ENCODE data around the gene NRG2. TPM values are rescaled to one million over a fixed set of nuclear protein-coding genes. Genes with fewer than 3 reads are reported as not detected.

NRG2 gene
- total RNA-seq, 2 donors from 2014 or later: not detected

- DNase-seq (ENCODE audit: low spot score): no peak
- ATAC-seq: no peak
- Mint-ChIP-seq H3K4me1 (ENCODE audit: low read depth in 2 of 2) (no peaks in the 10 kb centered on the region), H3K4me3 (no peak overlapping the region), H3K27me3 (peaks cover 4 to 12% of the 10 kb centered on the region in 2 donors), H3K9me3 (no peaks in the 10 kb centered on the region), H3K36me3 (no peaks in the 10 kb centered on the region), H3K27ac (no peak overlapping the region)
These were observed 29.6 kb downstream of the NRG2 start for GRCh38 chr5:140013536-140013935.

DNA sequence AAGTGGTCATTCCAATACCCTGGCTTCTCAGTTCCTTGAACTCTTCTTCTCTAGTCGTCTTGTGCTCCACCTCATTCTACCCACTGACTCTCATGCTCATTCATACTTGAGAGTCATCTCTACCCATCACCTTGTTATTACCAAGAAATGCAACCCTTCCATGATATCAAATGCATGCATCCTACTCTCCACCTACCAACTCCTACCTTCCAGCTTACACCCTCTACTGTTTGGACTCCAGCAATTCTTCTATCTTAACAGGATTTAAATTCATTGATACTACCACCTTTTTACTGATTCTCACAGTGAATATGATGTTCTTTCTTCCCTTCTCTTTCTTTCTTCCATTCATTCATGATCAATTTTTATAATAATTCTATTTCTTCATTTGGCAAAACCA lies 30.7 kb downstream of the NRG2 start:
- Mint-ChIP-seq H3K36me3 (no peaks in the 10 kb centered on the region), H3K27me3 (peaks cover 4 to 12% of the 10 kb centered on the region in 2 donors), H3K4me1 (ENCODE audit: low read depth in 2 of 2) (no peaks in the 10 kb centered on the region), H3K27ac (no peak overlapping the region), H3K4me3 (no peak overlapping the region), H3K9me3 (no peaks in the 10 kb centered on the region)
- no peak for ATAC-seq
- DNase-seq (ENCODE audit: low spot score): no peak

- Mint-ChIP-seq H3K4me3 (no peak overlapping the region), H3K27me3 (peaks cover 8 to 17% of the 10 kb centered on the region in 2 donors), H3K36me3 (no peaks in the 10 kb centered on the region), H3K27ac (no peak overlapping the region), H3K4me1 (ENCODE audit: low read depth in 2 of 2) (no peaks in the 10 kb centered on the region), H3K9me3 (no peaks in the 10 kb centered on the region)
- no peak for DNase-seq (ENCODE audit: low spot score)
- ATAC-seq: no peak
These were observed 31.7 kb downstream of the NRG2 start for GRCh38 chr5:140011297-140011802.

GRCh38 chr5:140010798-140011197 lies 32.3 kb downstream of the NRG2 start:
- Mint-ChIP-seq H3K36me3 (no peaks in the 10 kb centered on the region), H3K27me3 (peaks cover 10 to 20% of the 10 kb centered on the region in 2 donors), H3K27ac (no peak overlapping the region), H3K4me3 (no peak overlapping the region), H3K4me1 (ENCODE audit: low read depth in 2 of 2) (no peaks in the 10 kb centered on the region), H3K9me3 (no peaks in the 10 kb centered on the region)
- ATAC-seq (no peak), DNase-seq (ENCODE audit: low spot score) (no peak)

GRCh38 chr5:140007311-140007710 lies 35.8 kb downstream of the NRG2 start:
- H3K36me3 Mint-ChIP-seq: no peaks in the 10 kb centered on the region
- H3K4me1 Mint-ChIP-seq (ENCODE audit: low read depth in 2 of 2): no peaks in the 10 kb centered on the region
- H3K9me3 Mint-ChIP-seq: no peaks in the 10 kb centered on the region
- peaks cover 32 to 51% of the 10 kb centered on the region in 2 donors for H3K27me3 Mint-ChIP-seq
- H3K4me3 Mint-ChIP-seq: no peak overlapping the region
- ATAC-seq (no peak), DNase-seq (ENCODE audit: low spot score) (no peak)
- no peak overlapping the region for H3K27ac Mint-ChIP-seq

GRCh38 chr5:140005145-140005591 lies 37.9 kb downstream of the NRG2 start:
- H3K27me3 Mint-ChIP-seq: peaks cover 42 to 65% of the 10 kb centered on the region in 2 donors
- no peaks in the 10 kb centered on the region for H3K4me1 Mint-ChIP-seq (ENCODE audit: low read depth in 2 of 2)
- ATAC-seq (no peak), DNase-seq (ENCODE audit: low spot score) (no peak)
- no peak overlapping the region for H3K4me3 Mint-ChIP-seq
- H3K9me3 Mint-ChIP-seq: no peaks in the 10 kb centered on the region
- H3K36me3 Mint-ChIP-seq: no peaks in the 10 kb centered on the region
- H3K27ac Mint-ChIP-seq: no peak overlapping the region

- no peak overlapping the region for H3K4me3 Mint-ChIP-seq
- peaks cover 39 to 61% of the 10 kb centered on the region in 2 donors for H3K27me3 Mint-ChIP-seq
- H3K36me3 Mint-ChIP-seq: no peaks in the 10 kb centered on the region
- no peaks in the 10 kb centered on the region for H3K9me3 Mint-ChIP-seq
- H3K27ac Mint-ChIP-seq: no peak overlapping the region
- no peak for DNase-seq (ENCODE audit: low spot score)
- H3K4me1 Mint-ChIP-seq (ENCODE audit: low read depth in 2 of 2): no peaks in the 10 kb centered on the region
- ATAC-seq: no peak
These were observed 38.9 kb downstream of the NRG2 start for GRCh38 chr5:140004174-140004573.

- no peaks in the 10 kb centered on the region for H3K9me3 Mint-ChIP-seq
- ATAC-seq (no peak), DNase-seq (ENCODE audit: low spot score) (no peak)
- no peak overlapping the region for H3K4me3 Mint-ChIP-seq
- H3K4me1 Mint-ChIP-seq (ENCODE audit: low read depth in 2 of 2): no peaks in the 10 kb centered on the region
- H3K36me3 Mint-ChIP-seq: no peaks in the 10 kb centered on the region
- no peak overlapping the region for H3K27ac Mint-ChIP-seq
- H3K27me3 Mint-ChIP-seq: peaks cover 43 to 63% of the 10 kb centered on the region in 2 donors
These were observed 39.6 kb downstream of the NRG2 start for GRCh38 chr5:140003519-140003918.

- Mint-ChIP-seq H3K27ac (no peak overlapping the region), H3K4me3 (no peak overlapping the region)
These were observed 42.8 kb downstream of the NRG2 start for GRCh38 chr5:140000332-140000731.

GRCh38 chr5:139998837-139999236 lies 44.3 kb downstream of the NRG2 start:
- no peaks in the 10 kb centered on the region for H3K9me3 Mint-ChIP-seq

More at GRCh38 chr5:140000332-140000731, 42.8 kb downstream of the NRG2 start:
- DNase-seq (ENCODE audit: low spot score) (no peak), ATAC-seq (no peak)
- H3K36me3 Mint-ChIP-seq: no peaks in the 10 kb centered on the region
- no peaks in the 10 kb centered on the region for H3K9me3 Mint-ChIP-seq
- no peaks in the 10 kb centered on the region for H3K4me1 Mint-ChIP-seq (ENCODE audit: low read depth in 2 of 2)
- H3K27me3 Mint-ChIP-seq: peaks cover 35 to 61% of the 10 kb centered on the region in 2 donors

GRCh38 chr5:139997276-139997675 lies 45.8 kb downstream of the NRG2 start:
- Mint-ChIP-seq H3K27ac (no peak overlapping the region), H3K4me3 (no peak overlapping the region), H3K4me1 (ENCODE audit: low read depth in 2 of 2) (no peaks in the 10 kb centered on the region), H3K36me3 (no peaks in the 10 kb centered on the region), H3K27me3 (peaks cover 32 to 56% of the 10 kb centered on the region in 2 donors), H3K9me3 (no peaks in the 10 kb centered on the region)
- no peak for DNase-seq (ENCODE audit: low spot score)
- ATAC-seq: no peak

More at GRCh38 chr5:139998837-139999236, 44.3 kb downstream of the NRG2 start:
- H3K4me1 Mint-ChIP-seq (ENCODE audit: low read depth in 2 of 2): no peaks in the 10 kb centered on the region
- H3K27ac Mint-ChIP-seq: no peak overlapping the region
- DNase-seq (ENCODE audit: low spot score) (no peak), ATAC-seq (no peak)
- H3K27me3 Mint-ChIP-seq: peaks cover 35 to 59% of the 10 kb centered on the region in 2 donors
- H3K36me3 Mint-ChIP-seq: no peaks in the 10 kb centered on the region
- no peak overlapping the region for H3K4me3 Mint-ChIP-seq

DNA sequence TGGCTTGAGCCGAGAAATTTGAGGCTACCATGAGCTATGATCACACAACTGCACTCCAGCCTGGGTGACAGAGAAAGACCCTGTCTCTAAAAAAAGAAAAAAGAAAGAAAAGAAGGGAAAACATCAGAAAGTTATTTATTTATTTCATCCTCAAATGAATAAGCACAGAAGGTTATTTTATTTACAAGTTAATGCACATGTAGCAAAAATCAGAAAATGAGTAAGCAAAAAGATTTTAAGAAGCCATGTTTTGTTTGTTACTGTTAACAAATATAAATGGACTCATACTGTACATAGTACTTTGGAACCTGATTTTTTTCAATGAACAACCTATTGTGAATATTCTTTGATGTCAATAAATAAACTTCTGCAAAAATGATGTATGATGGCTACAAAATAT lies 47.2 kb downstream of the NRG2 start:
- DNase-seq (ENCODE audit: low spot score): no peak
- H3K36me3 Mint-ChIP-seq: no peaks in the 10 kb centered on the region
- no peak overlapping the region for H3K4me3 Mint-ChIP-seq
- H3K9me3 Mint-ChIP-seq: no peaks in the 10 kb centered on the region
- no peaks in the 10 kb centered on the region for H3K4me1 Mint-ChIP-seq (ENCODE audit: low read depth in 2 of 2)
- H3K27me3 Mint-ChIP-seq: peaks cover 28 to 51% of the 10 kb centered on the region in 2 donors
- no peak for ATAC-seq
- H3K27ac Mint-ChIP-seq: no peak overlapping the region

DNA sequence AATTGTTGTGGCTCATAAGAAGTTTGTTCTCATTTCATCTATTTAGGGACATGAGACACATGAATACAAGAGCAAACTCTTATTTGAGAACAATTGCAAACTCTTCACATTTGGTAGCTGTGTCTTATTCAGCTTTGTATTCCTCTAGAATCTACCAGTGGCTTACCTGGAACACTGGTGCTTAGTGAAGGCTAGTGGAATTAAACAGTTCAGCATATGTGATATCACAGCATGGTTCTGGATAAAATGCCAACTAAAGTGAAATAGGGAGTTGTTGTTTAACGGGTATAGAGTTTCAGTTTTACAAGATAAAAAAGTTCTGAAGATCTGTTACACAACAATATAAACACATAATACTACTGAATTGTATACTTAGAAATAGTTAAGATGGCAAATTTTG lies 48.9 kb downstream of the NRG2 start:
- H3K36me3 Mint-ChIP-seq: no peaks in the 10 kb centered on the region
- no peaks in the 10 kb centered on the region for H3K9me3 Mint-ChIP-seq
- DNase-seq (ENCODE audit: low spot score): no peak
- H3K27ac Mint-ChIP-seq: no peak overlapping the region
- H3K27me3 Mint-ChIP-seq: peaks cover 26 to 43% of the 10 kb centered on the region in 2 donors
- no peaks in the 10 kb centered on the region for H3K4me1 Mint-ChIP-seq (ENCODE audit: low read depth in 2 of 2)
- no peak for ATAC-seq
- H3K4me3 Mint-ChIP-seq: no peak overlapping the region

GRCh38 chr5:139985733-139986132 lies 57.4 kb downstream of the NRG2 start:
- H3K27me3 Mint-ChIP-seq: peaks cover 18 to 21% of the 10 kb centered on the region in 2 donors
- H3K4me3 Mint-ChIP-seq: no peak overlapping the region
- no peaks in the 10 kb centered on the region for H3K36me3 Mint-ChIP-seq
- ATAC-seq (no peak), DNase-seq (ENCODE audit: low spot score) (no peak)
- H3K9me3 Mint-ChIP-seq: no peaks in the 10 kb centered on the region
- no peaks in the 10 kb centered on the region for H3K4me1 Mint-ChIP-seq (ENCODE audit: low read depth in 2 of 2)
- no peak overlapping the region for H3K27ac Mint-ChIP-seq

DNA sequence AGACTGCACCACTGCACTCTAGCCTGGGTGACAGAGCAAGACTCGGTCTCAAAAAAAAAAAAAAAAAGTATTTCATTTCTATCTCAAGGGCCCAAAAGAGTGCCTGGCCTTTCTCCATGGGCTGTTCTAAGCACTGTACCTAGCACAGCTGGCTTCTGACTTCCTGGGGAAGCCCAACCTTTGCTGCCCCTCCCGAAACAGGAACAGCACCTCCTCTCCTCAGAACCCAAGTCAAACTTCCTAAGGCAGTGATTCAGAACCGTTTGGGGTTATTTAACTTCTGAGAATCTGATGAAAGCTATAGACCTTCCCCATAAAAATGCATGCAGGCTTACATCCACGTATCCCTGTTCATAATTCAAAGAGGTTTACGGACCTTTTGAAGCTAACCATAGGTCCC lies 57.8 kb downstream of the NRG2 start:
- H3K27ac Mint-ChIP-seq: no peak overlapping the region
- H3K27me3 Mint-ChIP-seq: peaks cover 18 to 24% of the 10 kb centered on the region in 2 donors
- no peak overlapping the region for H3K4me3 Mint-ChIP-seq
- no peaks in the 10 kb centered on the region for H3K4me1 Mint-ChIP-seq (ENCODE audit: low read depth in 2 of 2)
- H3K36me3 Mint-ChIP-seq: no peaks in the 10 kb centered on the region
- DNase-seq (ENCODE audit: low spot score) (no peak), ATAC-seq (no peak)
- no peaks in the 10 kb centered on the region for H3K9me3 Mint-ChIP-seq
